ENCODE measurements around the gene PDCD2L.

Gene PDCD2L

DNA sequence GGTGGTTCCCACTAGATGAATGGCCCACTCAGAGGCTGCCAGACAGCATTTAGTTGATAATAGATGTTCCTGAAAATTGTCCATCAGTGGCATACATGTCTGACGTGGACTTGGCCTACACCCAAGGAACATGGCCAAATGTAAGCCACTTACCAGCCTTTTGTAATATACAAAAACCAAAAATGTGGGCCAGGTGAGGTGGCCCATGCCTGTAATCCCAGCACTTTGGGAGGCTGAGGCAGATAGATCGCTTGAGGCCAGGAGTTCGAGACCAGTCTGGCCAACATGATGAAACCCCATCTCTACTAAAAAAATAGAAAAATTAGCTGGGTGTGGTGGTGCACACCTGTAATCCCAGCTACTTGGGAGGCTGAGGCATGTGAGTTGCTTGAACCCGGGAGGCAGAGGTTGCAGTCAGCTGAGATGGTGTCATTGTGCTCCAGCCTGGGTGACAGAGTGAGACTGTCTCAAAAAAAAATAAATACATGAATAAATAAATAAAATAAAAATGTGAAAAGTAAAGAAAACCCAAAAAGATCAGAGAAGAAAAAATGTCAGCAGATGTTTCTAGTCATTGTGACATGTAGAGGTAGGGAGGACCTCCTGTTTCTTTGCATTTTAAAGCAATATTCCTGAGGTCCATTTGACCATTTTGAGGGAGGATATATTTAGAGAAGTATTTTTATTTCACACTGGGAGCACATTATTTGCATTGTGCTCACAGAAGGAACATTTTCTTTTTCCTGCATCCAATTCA, 70.2 kb downstream of the PDCD2L start:
- DNase-seq, result no peak

DNA sequence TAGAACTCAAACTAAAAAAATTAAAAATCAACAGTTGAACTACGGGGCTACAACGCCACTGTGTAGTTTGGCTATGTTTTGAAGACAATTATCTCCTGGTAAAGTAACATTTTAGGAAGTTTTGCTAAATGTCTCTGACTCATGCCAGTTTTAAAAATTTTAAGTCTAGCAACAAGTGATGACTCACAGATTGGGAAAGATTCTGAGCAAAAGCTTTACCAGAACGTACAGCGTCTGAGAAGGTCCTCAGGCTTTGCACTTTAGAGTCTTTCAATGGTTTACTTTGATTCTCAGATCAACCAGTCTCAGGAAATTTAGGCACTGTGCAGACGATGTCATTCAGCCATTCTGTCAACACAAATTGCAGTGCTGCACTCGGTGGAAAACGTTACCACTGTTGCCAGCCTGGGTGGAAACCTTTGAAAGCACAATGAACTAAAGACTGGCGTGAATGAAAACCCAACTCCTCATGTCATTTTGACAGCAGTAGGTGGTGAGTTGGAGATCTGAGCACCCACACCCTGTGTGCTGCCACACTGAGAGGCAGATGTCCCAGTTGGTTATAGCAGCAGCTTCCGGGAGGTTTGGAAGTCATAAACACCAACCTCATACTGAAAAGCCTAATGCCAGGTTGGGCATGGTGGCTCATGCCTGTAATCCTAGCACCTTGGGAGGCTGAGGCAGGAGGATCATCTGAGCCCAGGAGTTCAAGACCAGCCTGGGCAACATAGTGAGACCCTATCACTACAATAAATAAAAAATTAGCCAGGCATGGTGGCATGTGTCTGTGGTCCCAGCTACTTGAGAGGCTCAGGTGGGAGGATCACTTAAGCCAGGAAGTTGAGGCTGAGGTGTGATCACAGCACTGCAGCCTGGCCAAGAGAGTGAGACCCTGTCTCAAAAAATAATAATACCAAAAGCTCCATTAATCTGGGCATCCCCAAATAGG, 71.1 kb downstream of the PDCD2L start:
- no peak for DNase-seq
